HG03159 (cell line): ENCODE results near the gene PLPP2.
"Not testable (repeated sequence)": the region's sequence is repeated elsewhere in the genome, so short reads cannot be mapped to it uniquely, and the experiment has no call there.

Experiments used
- ATAC-seq: cut with Tn5 transposase; IDR thresholded peaks from one replicate; pipeline ENCODE4 v1.9.1; 2021; ENCODE audit warnings: mild to moderate bottlenecking, moderate library complexity; ENCODE audit not compliant: unreplicated experiment

PLPP2 gene

GRCh38 chr19:275000-275399 lies 16.2 kb downstream of the PLPP2 start:
- no peak for ATAC-seq

GRCh38 chr19:273393-273792 lies 17.8 kb downstream of the PLPP2 start:
- no peak for ATAC-seq

GRCh38 chr19:271856-272255 lies 19.3 kb downstream of the PLPP2 start:
- ATAC-seq: no peak

- not testable (repeated sequence) for ATAC-seq
Measured at GRCh38 chr19:270766-271318, 20.4 kb downstream of the PLPP2 start.

- no peak for ATAC-seq
Measured at GRCh38 chr19:269241-269640, 22.0 kb downstream of the PLPP2 start.

GRCh38 chr19:262125-262524 lies 29.1 kb downstream of the PLPP2 start:
- no peak for ATAC-seq

GRCh38 chr19:256804-257203 lies 34.4 kb downstream of the PLPP2 start:
- not testable (repeated sequence) for ATAC-seq

- not testable (repeated sequence) for ATAC-seq
Measured at GRCh38 chr19:252421-253186, 38.6 kb downstream of the PLPP2 start.

- ATAC-seq: no peak
Measured at GRCh38 chr19:246551-246950, 44.7 kb downstream of the PLPP2 start.

GRCh38 chr19:245900-246299 lies 45.3 kb downstream of the PLPP2 start:
- ATAC-seq: not testable (repeated sequence)

- ATAC-seq: no peak
Measured at GRCh38 chr19:245457-245856, 45.7 kb downstream of the PLPP2 start.
